HG02884 (cell line): ENCODE data around the gene LRFN4.
"Not testable (repeated sequence)": the region's sequence is repeated elsewhere in the genome, so short reads cannot be mapped to it uniquely, and the experiment has no call there.

ENCODE experiments used
- ATAC-seq: cut with Tn5 transposase; IDR thresholded peaks from one replicate; pipeline ENCODE4 v1.9.1; 2021; ENCODE audit warnings: mild to moderate bottlenecking, moderate library complexity; ENCODE audit not compliant: unreplicated experiment

LRFN4 gene

DNA sequence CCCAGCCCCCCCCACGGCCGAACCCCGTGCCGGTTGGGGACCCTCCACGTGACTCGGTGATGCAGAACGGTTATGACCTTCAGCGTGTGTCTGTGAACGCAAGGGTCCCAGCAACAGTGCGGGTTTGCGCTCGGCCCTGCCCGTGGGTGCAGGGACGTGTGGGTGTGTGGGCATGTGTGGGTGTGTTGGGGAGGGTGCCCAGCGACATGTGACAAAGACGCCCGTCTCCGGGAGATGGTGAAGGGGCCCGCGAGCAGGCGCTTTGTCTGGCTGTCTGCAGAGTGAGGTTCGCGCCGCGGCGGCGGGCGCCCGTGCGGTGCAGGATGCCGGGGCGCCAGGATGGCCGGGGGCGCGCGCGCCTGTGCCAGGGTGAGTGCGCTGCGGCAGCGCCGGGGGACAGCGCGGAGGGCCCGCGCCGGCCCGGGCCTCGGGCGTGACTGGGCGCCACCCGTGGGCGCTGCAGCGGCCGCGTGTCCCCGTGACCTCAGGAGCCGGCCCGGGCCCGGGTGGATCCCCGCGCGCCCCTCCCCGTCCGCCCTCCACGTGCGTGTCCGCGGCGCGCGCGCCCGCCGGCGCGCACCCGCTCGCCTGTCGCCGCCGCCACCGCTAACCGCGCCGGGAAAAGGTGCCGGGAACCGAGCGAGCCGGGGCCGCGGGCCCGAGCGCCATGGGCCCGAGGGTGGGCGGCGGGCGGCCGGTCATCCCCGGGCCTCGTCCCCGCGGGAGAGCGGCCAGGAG, at the start of gene LRFN4:
Gene LRFN4 (plus strand): TSS at position 569 of the 738 bp plus-strand sequence. CDS start 681 bp downstream, outside the sequence.
- peak; percentile 29 for ATAC-seq

- ATAC-seq = no peak
Measured at GRCh38 chr11:66809592-66809991, 47.3 kb upstream of the LRFN4 start.

DNA sequence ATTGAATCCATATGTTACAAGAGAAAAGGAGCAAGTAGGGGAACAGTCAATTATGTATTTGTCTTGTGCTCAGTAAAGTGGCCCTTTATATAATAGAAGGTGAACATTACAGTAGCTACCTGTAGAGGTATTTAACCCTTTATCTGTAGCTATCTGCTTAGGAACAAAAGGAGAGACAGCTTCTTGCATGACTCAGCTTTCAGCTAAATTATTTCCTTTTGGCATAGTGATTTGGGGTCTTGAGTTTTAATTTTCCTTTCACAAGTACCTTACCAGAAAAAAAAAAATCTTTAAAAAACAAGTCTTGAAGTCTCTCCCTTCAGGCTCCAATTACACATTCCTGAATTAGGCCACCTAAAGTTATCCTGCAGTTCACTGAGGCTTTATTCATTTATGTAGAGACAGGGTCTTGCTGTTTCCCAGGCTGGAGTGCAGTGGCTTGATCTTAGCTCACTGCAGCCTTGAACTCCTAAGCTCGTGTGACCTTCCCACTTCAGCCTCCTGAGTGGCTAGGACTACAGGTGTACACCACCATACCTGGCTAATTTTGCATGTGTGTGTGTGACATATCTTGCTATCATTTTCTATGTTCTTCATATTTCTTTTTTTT, 46.2 kb upstream of the LRFN4 start:
- no peak for ATAC-seq

DNA sequence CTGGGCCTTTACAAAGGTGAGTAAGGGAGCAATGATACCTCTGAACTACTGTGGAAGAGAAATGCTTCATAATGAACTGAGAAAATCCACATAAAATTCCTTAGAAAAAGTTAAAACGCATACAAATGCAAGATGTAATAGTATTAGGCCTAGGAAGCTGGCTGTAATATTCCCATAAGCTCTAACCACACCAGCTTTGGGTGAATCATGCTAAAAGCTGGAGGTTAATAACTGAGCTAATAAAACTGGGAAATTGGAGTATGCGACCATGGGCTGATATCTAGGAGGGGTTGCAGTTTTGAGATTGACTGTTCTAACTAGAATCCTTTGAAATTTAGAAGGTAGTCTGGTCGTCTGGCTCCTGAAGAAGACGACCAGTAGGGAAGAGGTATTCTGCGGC, 42.2 kb upstream of the LRFN4 start:
- no peak for ATAC-seq

DNA sequence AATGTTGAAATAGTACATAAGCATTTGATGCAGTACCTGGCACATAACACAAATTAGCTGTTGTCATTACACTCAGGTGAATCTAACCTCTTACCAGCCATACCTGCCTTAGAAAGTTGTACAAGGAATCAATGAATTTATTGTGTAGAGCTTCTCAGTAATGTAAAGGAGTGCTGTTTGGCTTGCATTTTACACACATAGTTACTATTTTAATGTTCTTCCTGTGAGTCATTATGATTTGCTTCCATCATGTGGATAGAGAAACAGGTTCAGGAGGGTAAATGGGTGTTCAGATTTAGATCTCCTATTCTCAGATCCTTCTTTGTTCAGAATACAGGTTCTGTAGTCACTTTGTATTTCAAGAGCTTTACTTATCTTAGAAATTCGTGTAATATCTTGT, 41.2 kb upstream of the LRFN4 start:
- no peak for ATAC-seq

GRCh38 chr11:66818231-66818955, 38.5 kb upstream of the LRFN4 start:
- no peak for ATAC-seq

DNA sequence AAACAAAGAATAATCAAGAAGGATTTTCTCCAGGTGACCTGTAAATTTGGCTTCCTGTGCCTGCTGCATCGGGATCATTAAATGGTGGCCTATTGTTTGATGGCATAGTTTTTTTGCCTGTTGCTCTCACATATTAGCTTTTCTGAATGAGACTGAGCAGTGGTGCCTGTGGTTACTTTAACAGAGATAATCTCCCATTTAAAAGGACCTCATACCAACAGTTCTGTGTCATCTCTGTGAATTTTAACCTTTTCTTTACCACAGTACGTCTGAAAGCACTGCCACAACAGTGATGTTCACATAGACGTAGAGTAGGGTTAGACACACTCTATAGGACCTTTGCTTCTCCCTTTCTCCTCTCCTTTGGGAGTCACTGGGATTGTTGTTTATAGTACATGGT, 36.5 kb upstream of the LRFN4 start:
- no peak for ATAC-seq

- ATAC-seq = no peak
Measured at GRCh38 chr11:66820901-66821300, 36.0 kb upstream of the LRFN4 start.

- ATAC-seq = no peak
Measured at GRCh38 chr11:66823700-66824099, 33.2 kb upstream of the LRFN4 start.

GRCh38 chr11:66824573-66824972, 32.3 kb upstream of the LRFN4 start:
- ATAC-seq = not testable (repeated sequence)

DNA sequence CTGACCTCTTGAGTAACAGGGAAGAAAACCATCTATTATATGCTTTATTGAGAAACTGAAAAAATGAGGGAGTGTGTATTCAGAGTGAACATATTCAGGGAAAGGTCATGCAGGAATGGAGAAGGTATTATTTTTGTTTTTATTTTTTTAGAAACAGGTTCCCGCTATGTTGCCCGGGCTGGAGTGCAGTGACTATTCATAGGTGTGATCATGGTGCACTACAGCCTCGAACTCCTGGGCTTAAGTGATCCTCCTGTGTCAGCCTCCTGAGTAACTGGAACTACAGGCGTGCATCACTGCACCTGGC, 22.4 kb upstream of the LRFN4 start:
- no peak for ATAC-seq

GRCh38 chr11:66834943-66835342, 21.9 kb upstream of the LRFN4 start:
- ATAC-seq = no peak

DNA sequence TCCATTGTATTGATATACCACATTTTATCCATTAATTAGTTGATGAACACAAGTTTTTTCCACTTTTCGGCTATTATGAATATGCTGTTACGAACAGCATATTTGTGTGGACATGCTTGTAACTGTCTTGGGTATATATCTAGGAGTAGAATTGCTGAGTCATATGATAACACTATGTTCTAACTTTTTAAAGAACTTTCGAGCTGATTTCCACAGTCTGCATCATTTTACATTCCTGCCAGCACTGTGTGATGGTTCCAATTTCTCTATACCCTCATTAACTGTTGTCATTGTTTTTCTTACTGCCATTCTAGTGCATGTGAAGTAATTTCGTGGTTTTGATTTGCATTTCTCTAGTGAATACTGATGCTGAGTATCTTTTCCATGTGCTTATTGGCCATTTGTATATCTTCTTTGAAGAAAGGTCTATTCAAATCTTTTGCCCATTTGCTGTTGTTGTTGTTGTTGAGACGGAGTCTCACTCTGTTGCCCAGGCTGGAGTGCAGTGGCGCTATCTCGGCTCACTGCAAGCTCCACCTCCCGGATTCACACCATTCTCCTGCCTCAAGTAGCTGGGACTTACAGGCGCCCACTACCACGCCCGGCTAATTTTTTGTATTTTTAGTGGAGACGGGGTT, 21.0 kb upstream of the LRFN4 start:
- no peak for ATAC-seq

DNA sequence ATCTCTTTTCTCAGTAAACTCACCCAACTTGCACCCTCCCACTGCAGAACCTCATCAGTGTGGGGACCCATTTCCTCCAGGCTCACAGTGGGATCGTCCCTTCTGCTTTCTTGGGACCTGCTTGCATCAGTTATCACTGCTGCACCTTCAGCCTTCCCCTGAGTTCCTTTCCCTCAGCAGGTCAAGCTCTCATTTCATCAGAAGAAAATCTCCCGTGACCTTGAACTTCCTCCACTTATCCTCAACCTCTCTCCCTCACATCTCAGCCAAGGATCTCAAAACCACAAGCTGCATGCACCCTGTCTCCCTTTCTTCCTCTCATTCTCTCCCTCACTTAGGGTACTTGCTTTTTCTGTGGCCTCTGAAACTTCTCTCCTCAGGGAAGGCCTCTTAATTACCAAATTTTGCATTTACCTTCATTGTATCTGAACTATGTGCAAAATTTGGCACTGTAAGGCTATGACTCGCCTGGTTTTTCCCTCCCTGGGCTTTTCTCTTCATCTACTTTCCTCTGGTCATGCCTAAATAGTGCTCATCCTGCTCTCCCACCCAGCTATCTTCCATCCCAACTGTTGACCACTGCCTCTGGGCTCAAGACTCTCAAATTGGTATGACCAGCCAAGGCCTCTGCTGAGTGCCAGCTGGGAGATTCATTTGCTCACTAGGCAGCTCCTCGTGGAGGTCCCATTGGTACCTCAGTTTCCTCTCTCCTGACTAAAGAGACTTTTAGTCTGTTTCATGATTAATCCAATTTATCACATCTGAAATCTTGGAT, 16.4 kb upstream of the LRFN4 start:
- ATAC-seq = no peak

- no peak for ATAC-seq
Measured at GRCh38 chr11:66841861-66842260, 15.0 kb upstream of the LRFN4 start.

DNA sequence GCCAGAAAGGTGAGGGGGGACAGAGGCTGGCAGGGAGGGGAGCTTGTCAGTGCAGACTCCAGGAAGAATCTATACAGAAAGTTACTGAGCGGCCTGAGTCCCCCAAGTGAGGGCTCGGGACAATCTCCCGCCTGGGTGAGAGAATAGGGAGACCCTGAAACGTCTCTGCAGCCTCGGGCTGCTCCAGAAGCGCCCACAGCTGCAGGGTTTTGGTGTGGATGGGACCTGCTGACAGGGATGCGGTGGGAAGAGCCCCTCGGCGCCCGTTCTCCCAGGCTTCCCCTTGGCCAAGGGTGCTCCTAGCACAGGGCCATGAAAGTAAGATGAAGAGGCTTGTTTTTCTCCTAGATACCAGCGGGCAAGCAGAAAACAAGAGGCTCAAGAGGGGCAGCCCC, 14.4 kb upstream of the LRFN4 start:
- ATAC-seq = no peak

DNA sequence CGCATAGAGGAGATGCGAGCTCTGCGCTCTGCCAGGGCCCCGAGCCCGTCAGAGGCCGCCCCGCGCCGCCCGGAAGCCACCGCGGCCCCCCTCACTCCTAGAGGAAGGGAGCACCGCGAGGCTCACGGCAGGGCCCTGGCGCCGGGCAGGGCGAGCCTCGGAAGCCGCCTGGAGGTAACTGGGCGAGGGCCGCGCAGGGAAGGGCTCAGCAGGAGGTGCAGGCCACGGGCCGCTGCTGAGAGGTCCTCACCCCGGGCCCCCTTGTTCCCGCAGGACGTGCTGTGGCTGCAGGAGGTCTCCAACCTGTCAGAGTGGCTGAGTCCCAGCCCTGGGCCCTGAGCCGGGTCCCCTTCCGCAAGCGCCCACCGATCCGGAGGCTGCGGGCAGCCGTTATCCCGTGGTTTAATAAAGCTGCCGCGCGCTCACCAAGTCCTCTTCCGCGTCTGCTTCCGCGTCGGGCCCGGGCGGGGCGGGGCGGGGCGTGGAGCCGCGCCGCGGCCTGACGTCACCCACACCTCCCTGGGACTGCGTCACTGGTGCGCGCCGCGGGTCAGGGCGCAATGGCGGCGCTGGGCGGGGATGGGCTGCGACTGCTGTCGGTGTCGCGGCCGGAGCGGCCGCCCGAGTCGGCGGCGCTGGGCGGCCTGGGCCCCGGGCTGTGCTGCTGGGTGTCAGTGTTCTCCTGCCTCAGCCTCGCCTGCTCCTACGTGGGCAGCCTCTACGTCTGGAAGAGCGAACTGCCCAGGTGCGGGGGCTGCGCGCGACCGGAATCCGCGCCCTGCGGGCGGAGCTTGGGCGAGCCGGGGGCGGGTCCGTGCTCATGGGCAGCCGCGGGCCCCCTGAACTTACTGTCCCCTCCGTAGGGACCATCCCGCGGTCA, 13.7 kb upstream of the LRFN4 start, which contains the start of gene RCE1:
Gene RCE1 (plus strand): TSS at position 546 of the 880 bp plus-strand sequence. CDS start 15 bp downstream, at position 561.
- peak; percentile 73 for ATAC-seq

DNA sequence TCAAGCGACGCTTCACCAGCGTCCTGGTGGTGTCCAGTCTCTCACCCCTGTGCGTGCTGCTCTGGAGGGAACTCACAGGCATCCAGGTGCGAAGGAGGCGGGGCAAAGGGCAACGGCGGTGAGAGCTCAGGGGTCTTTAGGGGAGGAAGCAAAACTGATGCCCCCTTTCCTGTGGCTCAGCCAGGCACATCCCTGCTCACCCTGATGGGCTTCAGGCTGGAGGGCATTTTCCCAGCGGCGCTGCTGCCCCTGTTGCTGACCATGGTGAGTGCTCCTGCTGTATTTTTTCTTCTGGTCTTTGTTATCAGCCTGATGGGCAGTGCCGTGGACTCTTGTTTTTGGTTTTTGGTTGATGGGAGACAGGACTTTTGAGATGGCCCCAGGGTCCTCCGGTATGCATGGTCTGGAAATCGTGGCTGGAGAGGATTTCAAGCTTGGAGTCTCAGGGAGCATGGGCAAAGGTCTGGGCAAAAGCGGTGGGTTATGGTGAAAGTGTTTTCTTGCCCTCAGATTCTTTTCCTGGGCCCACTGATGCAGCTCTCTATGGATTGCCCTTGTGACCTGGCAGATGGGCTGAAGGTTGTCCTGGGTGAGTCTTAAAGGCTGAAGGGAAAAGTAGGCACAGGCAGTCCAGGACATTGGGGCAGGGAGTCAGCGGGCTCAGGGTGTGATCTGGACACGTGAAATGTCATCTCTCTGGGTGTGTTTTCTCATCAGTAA, 12.9 kb upstream of the LRFN4 start:
- peak; percentile 5 for ATAC-seq

- ATAC-seq = no peak
Measured at GRCh38 chr11:66844496-66845142, 12.2 kb upstream of the LRFN4 start.
